Glutamatergic neuron (in vitro differentiated cells): ENCODE data around the gene NDUFC2. TPM values are rescaled to one million over a fixed set of nuclear protein-coding genes. Genes with fewer than 3 reads are reported as not detected.

Experiments used
- total RNA-seq: library from RNA; stranded (reverse); fragmentation: NEBNext Ultra II Directional; extraction: Animal tissue kit (Norgen Biotek cat#: 25700); gene quantifications from one replicate; pipeline ENCODE4 v1.2.1, GENCODE V29; 2021; ENCODE audit not compliant: unreplicated experiment

The NDUFC2 gene
- total RNA-seq, 1 donor from 2014 or later = 221 TPM

Other genes with a start within 250 kb of the NDUFC2 start
- gene INTS4, start 85.2 kb downstream of the NDUFC2 start, total RNA-seq = 39.9 TPM
- 0.32 TPM for gene KCTD14, start 56.6 kb downstream of the NDUFC2 start, total RNA-seq
- gene THRSP, start 16.0 kb downstream of the NDUFC2 start, total RNA-seq = not detected
- 30.3 TPM for gene ALG8, start 59.8 kb upstream of the NDUFC2 start, total RNA-seq
- gene KCTD21, start 108.8 kb upstream of the NDUFC2 start, total RNA-seq = 9.7 TPM
- 34.2 TPM for gene USP35, start 109.1 kb upstream of the NDUFC2 start, total RNA-seq